HEK293 (cell line): ENCODE data around the gene CD47.

Experiments used
- TCF7L2 ChIP-seq: IDR thresholded peaks from 2 replicates; pipeline ENCODE4 v1.6.1; 2011; ENCODE audit warnings: low read depth, mild to moderate bottlenecking, inconsistent platforms, low read length, moderate library complexity, borderline replicate concordance
- ZBTB26 ChIP-seq: fragments of 450-650 bp; formaldehyde crosslinking; optimal IDR thresholded peaks from 2 replicates; pipeline ENCODE3; 2016; ENCODE audit warnings: missing biosample characterization, mild to moderate bottlenecking, missing genetic modification characterization
- ZNF138 ChIP-seq: fragments of 450-650 bp; formaldehyde crosslinking; IDR thresholded peaks from 2 replicates; pipeline ENCODE4 v1.5.1; 2016; ENCODE audit warnings: missing biosample characterization, missing genetic modification characterization, borderline replicate concordance
- ZNF529 ChIP-seq: fragments of 450-650 bp; formaldehyde crosslinking; IDR thresholded peaks from 2 replicates; pipeline ENCODE4 v1.5.1; 2017; ENCODE audit warnings: missing genetic modification characterization, missing biosample characterization; ENCODE audit not compliant: insufficient replicate concordance
- ZNF555 ChIP-seq: fragments of 450-650 bp; formaldehyde crosslinking; conservative IDR thresholded peaks from 2 replicates; pipeline ENCODE4 v1.5.1; 2017; ENCODE audit warnings: missing biosample characterization, mild to moderate bottlenecking, missing genetic modification characterization, inconsistent platforms

GRCh38 chr3:108130701-108131474, 40.1 kb upstream of the CD47 start:
- TF ChIP-seq ZNF555 (tag by site-specific recombination) (no peak), ZNF529 (tag by site-specific recombination) (no peak), ZBTB26 (tag by site-specific recombination) (no peak), ZNF138 (tag by site-specific recombination) (no peak), TCF7L2 (no peak)
